Caco-2 (cell line): ENCODE measurements around the gene RNU7-1. TPM values are rescaled to one million over a fixed set of nuclear protein-coding genes. Genes with fewer than 3 reads are reported as not detected.

Source experiments
- BruUV-seq: library from RNA; stranded (reverse); fragments of 400-500 nt; replicated peaks from 2 replicates; lab custom pipeline; 2021; lab: Mats Ljungman, UMichigan
- CTCF ChIA-PET: fragments of 300-600 bp; sonication (Branson Sonifier 250); formaldehyde crosslinking; loops from one replicate; lab custom pipeline; 2022; ENCODE audit warnings: antibody characterized with exemption; lab: Charles Lee
- POLR2A ChIA-PET: fragments of 300-600 bp; sonication (Branson Sonifier 250); formaldehyde crosslinking; loops from one replicate; lab custom pipeline; 2022; ENCODE audit warnings: antibody characterized with exemption; lab: Charles Lee
- DNase-seq, 2 experiments: peaks; one replicate each; pipeline versions ENCODE4 v3.0.0 to v3.0.0-alpha.2; 2020 to 2022
- H3K27me3 ChIP-seq: replicated peaks from 2 replicates; pipeline ENCODE4 v1.6.0; 2011; ENCODE audit warnings: low read length; ENCODE audit not compliant: control insufficient read depth, insufficient read depth
- H3K36me3 ChIP-seq: 2 replicates; pipeline ENCODE4 v1.5.1; 2011; ENCODE audit warnings: low read length; ENCODE audit not compliant: control insufficient read depth, insufficient read depth
- H3K4me1 ChIP-seq: fragments of 250-450 bp; sonication (Bioruptor Pico); 2 replicates; pipeline ENCODE4 v1.5.1; 2020; ENCODE audit warnings: mild to moderate bottlenecking
- H3K4me3 ChIP-seq: 2 replicates; pipeline ENCODE4 v1.5.1; 2011; ENCODE audit warnings: low read depth, mild to moderate bottlenecking, control low read depth, low read length
- H3K9me3 ChIP-seq: fragments of 250-450 bp; sonication (Bioruptor Pico); 2 replicates; pipeline ENCODE4 v1.5.1; 2020; ENCODE audit warnings: mild to moderate bottlenecking, moderate library complexity
- H3K27ac Mint-ChIP-seq: one replicate; pipeline ENCODE4 v1.8.0; 2022; ENCODE audit warnings: mixed read lengths; ENCODE audit not compliant: unreplicated experiment
- H3K27me3 Mint-ChIP-seq: one replicate; pipeline ENCODE4 v1.8.0; 2022; ENCODE audit warnings: mixed read lengths; ENCODE audit not compliant: insufficient read depth, unreplicated experiment
- H3K36me3 Mint-ChIP-seq: one replicate; pipeline ENCODE4 v1.8.0; 2022; ENCODE audit warnings: mild to moderate bottlenecking, mixed read lengths; ENCODE audit not compliant: insufficient read depth, unreplicated experiment
- H3K4me1 Mint-ChIP-seq: one replicate; pipeline ENCODE4 v1.8.0; 2022; ENCODE audit warnings: low read depth, mixed read lengths; ENCODE audit not compliant: unreplicated experiment
- H3K4me3 Mint-ChIP-seq: one replicate; pipeline ENCODE4 v1.8.0; 2022; ENCODE audit warnings: mild to moderate bottlenecking, moderate library complexity, mixed read lengths; ENCODE audit not compliant: unreplicated experiment
- H3K9me3 Mint-ChIP-seq: one replicate; pipeline ENCODE4 v1.8.0; 2022; ENCODE audit warnings: mixed read lengths; ENCODE audit not compliant: unreplicated experiment
- CTCF ChIP-seq, 2 experiments: fragments of 200-600 bp in 1 of 2; IDR thresholded peaks; 1 replicate in 1 of 2; 2 replicates in 1 of 2; pipeline versions ENCODE4 v1.5.1 to v1.8.0; 2011 to 2022; ENCODE audit warnings: antibody characterized with exemption in 1 of 2, control low read depth in 1 of 2, inconsistent platforms in 1 of 2, low read depth in 1 of 2, low read length in 1 of 2, mild to moderate bottlenecking in 1 of 2, moderate library complexity in 1 of 2; ENCODE audit not compliant: insufficient read depth in 1 of 2, severe bottlenecking in 1 of 2, unreplicated experiment in 1 of 2
- intact Hi-C: fragments of 100-400 bp; cut with micrococcal nuclease; formaldehyde crosslinking; loops from one replicate; pipeline ENCODE4 v1.10.0; 2022; ENCODE audit not compliant: unreplicated experiment
- total RNA-seq: library from RNA; stranded (reverse); gene quantifications from 2 replicates; pipeline ENCODE4 v1.2.3, GENCODE V29; 2022

Gene RNU7-1
- total RNA-seq, 1 experiment from 2014 or later, result not detected

DNA sequence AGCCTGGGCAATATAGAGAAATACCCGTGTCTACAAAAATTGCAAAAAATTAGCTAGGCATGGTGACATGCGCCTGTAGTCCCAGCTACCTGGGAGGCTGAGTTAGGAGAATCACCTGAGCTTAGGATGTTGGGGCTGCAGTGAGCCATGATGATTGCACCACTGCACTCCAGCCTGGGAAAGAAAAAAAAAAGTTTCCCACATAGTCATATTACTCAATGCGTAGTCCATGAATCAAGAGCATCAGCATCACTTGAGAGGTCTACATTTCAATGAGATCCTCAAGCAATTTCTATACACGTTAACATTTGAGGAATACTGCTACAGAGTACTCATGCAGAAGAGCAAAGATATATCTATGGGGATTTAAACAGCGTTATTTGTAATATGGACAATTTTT, 44.2 kb upstream of the RNU7-1 start:
- Mint-ChIP-seq H3K27me3 (no peaks in the 10 kb centered on the region), H3K27ac (no peak overlapping the region), H3K36me3 (no peaks in the 10 kb centered on the region), H3K9me3 (no peaks in the 10 kb centered on the region), H3K4me1 (peaks cover 14% of the 10 kb centered on the region), H3K4me3 (no peak overlapping the region)
- intact Hi-C loops, result no loop called here
- POLR2A ChIA-PET, result no interaction called here
- Histone ChIP-seq H3K36me3 (no peaks in the 10 kb centered on the region), H3K4me1 (peaks cover 15% of the 10 kb centered on the region), H3K9me3 (no peaks in the 10 kb centered on the region), H3K4me3 (no peak overlapping the region), H3K27me3 (no peaks in the 10 kb centered on the region)
- no peak for TF ChIP-seq CTCF (IDR thresholded peaks at IDR 0.05; ENCODE audit: insufficient read depth in 1 of 2, low read depth in 1 of 2, low read length in 1 of 2, severe bottlenecking in 1 of 2, unreplicated experiment in 1 of 2)
- no peak for DNase-seq
- CTCF ChIA-PET, result no interaction called here
- no TSS peak for BruUV-seq

DNA sequence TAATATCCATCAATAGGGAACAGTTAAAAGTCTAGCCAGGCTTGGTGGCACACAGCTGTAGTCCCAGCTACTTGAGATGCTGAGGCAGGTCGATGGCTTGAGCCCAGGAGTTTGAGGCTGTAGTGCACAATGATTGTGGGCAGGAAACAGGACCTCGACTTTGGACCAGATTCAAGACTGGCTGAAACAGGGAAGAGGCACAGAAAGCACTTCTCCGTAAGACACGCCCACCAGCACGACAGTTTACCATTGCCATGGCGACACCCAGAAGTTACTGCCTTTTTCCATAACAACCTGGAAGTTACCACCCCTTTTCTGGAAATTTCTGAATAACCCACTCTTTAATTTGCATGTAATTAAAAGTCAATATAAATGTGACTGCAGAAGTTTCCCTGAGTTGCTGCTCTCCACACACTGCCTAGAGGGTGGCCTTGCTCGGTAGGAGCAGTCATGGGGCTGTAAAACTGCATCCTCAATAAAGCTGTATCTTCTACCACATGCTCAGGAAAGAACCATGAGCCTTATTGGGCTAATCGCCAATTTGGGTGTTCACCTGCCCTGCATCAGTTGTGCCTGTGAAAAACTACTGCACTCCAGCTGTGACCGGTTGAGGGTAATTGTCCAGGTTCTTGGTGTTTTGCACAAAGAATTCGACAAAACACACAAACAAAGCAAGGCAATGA, 43.6 kb upstream of the RNU7-1 start:
- Histone ChIP-seq H3K36me3 (no peaks in the 10 kb centered on the region), H3K4me1 (peaks cover 16% of the 10 kb centered on the region), H3K4me3 (no peak overlapping the region), H3K9me3 (no peaks in the 10 kb centered on the region), H3K27me3 (no peaks in the 10 kb centered on the region)
- H3K4me3 Mint-ChIP-seq, result no peak overlapping the region
- H3K36me3 Mint-ChIP-seq, result no peaks in the 10 kb centered on the region
- ChIA-PET CTCF (no interaction called here), POLR2A (no interaction called here)
- H3K27ac Mint-ChIP-seq, result no peak overlapping the region
- intact Hi-C loops, result no loop called here
- peaks cover 14% of the 10 kb centered on the region for H3K4me1 Mint-ChIP-seq
- H3K9me3 Mint-ChIP-seq, result no peaks in the 10 kb centered on the region
- H3K27me3 Mint-ChIP-seq, result no peaks in the 10 kb centered on the region
- BruUV-seq, result no TSS peak
- TF ChIP-seq CTCF (IDR thresholded peaks at IDR 0.05; ENCODE audit: insufficient read depth in 1 of 2, low read depth in 1 of 2, low read length in 1 of 2, severe bottlenecking in 1 of 2, unreplicated experiment in 1 of 2), result no peak
- peak in 1 of 2 experiments; percentile 53 for DNase-seq

GRCh38 chr12:6902448-6902847, 41.2 kb upstream of the RNU7-1 start:
- H3K27me3 ChIP-seq, result no peaks in the 10 kb centered on the region
- Mint-ChIP-seq H3K27ac (peak overlapping the region; percentile 21), H3K9me3 (no peaks in the 10 kb centered on the region), H3K4me1 (peaks cover 14% of the 10 kb centered on the region), H3K36me3 (no peaks in the 10 kb centered on the region), H3K4me3 (no peak overlapping the region), H3K27me3 (no peaks in the 10 kb centered on the region)
- DNase-seq, result no peak
- intact Hi-C loops, result no loop called here
- no peaks in the 10 kb centered on the region for H3K36me3 ChIP-seq
- no peak for TF ChIP-seq CTCF (IDR thresholded peaks at IDR 0.05; ENCODE audit: insufficient read depth in 1 of 2, low read depth in 1 of 2, low read length in 1 of 2, severe bottlenecking in 1 of 2, unreplicated experiment in 1 of 2)
- H3K4me1 ChIP-seq, result peaks cover 20% of the 10 kb centered on the region
- no peaks in the 10 kb centered on the region for H3K9me3 ChIP-seq
- no peak overlapping the region for H3K4me3 ChIP-seq
- ChIA-PET CTCF (interaction anchor here (1.3 to 2.0 kb wide), 3 partner anchors 11 to 33 kb away, joined by 3 to 8 read pairs (median 8); partner anchors contain the start of gene SPSB2), POLR2A (no interaction called here)
- BruUV-seq, result no TSS peak
